Uterus (tissue), 4 donors: ENCODE data around the gene ZEB1. TPM values are rescaled to one million over a fixed set of nuclear protein-coding genes. Genes with fewer than 3 reads are reported as not detected.
"Not testable (repeated sequence)": the region's sequence is repeated elsewhere in the genome, so short reads cannot be mapped to it uniquely, and the experiment has no call there.

Source experiments
- DNase-seq, 2 donors: peaks; one replicate each; pipeline ENCODE4 v3.0.0-alpha.2; 2019 to 2020
- H3K27ac ChIP-seq, 2 donors: fragments of 200-600 bp; sonication (generic); 1 replicate in 1 of 2; 2 replicates in 1 of 2; pipeline ENCODE4 v1.5.1; 2016 to 2018
- H3K27me3 ChIP-seq, 2 donors: fragments of 200-600 bp; sonication (generic); one replicate each; pipeline ENCODE4 v1.5.1; 2018 to 2019; ENCODE audit warnings: control low read depth in 1 of 2
- H3K36me3 ChIP-seq, 2 donors: fragments of 200-600 bp; sonication (generic); one replicate each; pipeline ENCODE4 v1.5.1; 2019; ENCODE audit warnings: control low read depth in 1 of 2
- H3K4me1 ChIP-seq, 2 donors: fragments of 200-600 bp; sonication (generic); one replicate each; pipeline ENCODE4 v1.5.1; 2018 to 2019; ENCODE audit warnings: control low read depth in 1 of 2
- H3K4me3 ChIP-seq, 2 donors: fragments of 200-600 bp; sonication (generic); 1 replicate in 1 of 2; 2 replicates in 1 of 2; pipeline ENCODE4 v1.5.1; 2018 to 2019; ENCODE audit warnings: mild to moderate bottlenecking in 1 of 2
- H3K9me3 ChIP-seq, 2 donors: fragments of 200-600 bp; sonication (generic); one replicate each; pipeline ENCODE4 v1.5.1; 2019; ENCODE audit warnings: control low read depth in 1 of 2
- CTCF ChIP-seq, 4 experiments: fragments of 200-600 bp in 2 of 4; fragments of 450-650 bp in 2 of 4; sonication (generic) in 2 of 4; IDR thresholded peaks; one replicate each; pipeline ENCODE4 v1.5.1; 2016 to 2019; ENCODE audit warnings: antibody characterized with exemption in 4 of 4, mild to moderate bottlenecking in 2 of 4, moderate library complexity in 1 of 4
- POLR2A ChIP-seq, 2 donors: fragments of 450-650 bp; IDR thresholded peaks; one replicate each; pipeline ENCODE4 v1.6.1; 2016; ENCODE audit warnings: antibody characterized with exemption in 2 of 2, mild to moderate bottlenecking in 1 of 2, moderate library complexity in 1 of 2
- intact Hi-C: fragments of 100-400 bp; cut with DNase I; formaldehyde crosslinking; loops from one replicate; pipeline ENCODE4 v1.15.1; 2023; ENCODE audit warnings: low total_unique reads
- total RNA-seq, 4 donors: library from RNA; depleted of rRNA in 3 of 4; stranded (reverse); fragments of >200 nt in 3 of 4; gene quantifications; one replicate each; pipeline versions ENCODE4 v1.1.0 to v1.2.4, GENCODE V29; 2014 to 2023
- donor health status: DM: yes; HTN: yes; CAD: no.

Gene ZEB1
- total RNA-seq, 4 donors from 2014 or later: 97.6 to 229 (median 210) TPM

DNA sequence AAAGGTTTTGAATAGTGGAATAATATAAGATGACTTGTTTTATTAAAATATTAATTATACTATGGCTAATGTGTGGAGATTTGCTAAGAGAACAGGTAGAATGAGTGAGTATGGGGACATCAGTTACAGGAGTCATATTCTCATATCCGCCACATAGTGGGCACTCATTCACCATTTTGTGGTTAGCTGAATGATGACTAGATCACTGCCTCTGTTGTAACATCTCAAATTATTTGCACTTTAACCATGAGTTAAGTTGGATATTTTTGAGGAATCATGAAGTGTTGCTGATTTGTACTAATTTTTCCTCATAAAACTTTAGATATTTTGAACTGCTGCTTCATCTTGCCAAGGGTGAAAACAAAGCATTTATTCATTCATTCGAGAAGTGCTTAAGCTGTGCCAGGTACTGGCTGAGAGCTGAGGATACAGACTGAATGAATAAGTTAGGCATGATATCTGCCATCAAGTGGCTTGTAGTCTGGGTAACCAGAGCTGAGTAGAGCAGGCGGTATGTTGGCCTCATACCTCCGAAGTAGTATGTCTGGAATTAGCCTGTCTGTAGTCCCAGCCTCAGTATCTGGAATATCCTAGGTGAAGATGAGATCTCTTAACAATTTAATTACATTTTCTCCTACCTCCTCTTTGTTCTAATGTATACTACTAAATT lies 100.5 kb downstream of the ZEB1 start:
- DNase-seq: no peak
- Histone ChIP-seq H3K4me3 (no peak overlapping the region), H3K4me1 (peaks cover 6 to 9% of the 10 kb centered on the region in 2 donors), H3K27me3 (no peaks in the 10 kb centered on the region), H3K36me3 (no peaks in the 10 kb centered on the region), H3K27ac (no peak overlapping the region), H3K9me3 (no peaks in the 10 kb centered on the region)
- intact Hi-C loops: no loop called here
- TF ChIP-seq CTCF (IDR thresholded peaks at IDR 0.05): no peak
- TF ChIP-seq POLR2A (IDR thresholded peaks at IDR 0.05): no peak

- Histone ChIP-seq H3K4me1 (peaks cover 6 to 9% of the 10 kb centered on the region in 2 donors), H3K27me3 (no peaks in the 10 kb centered on the region), H3K9me3 (no peaks in the 10 kb centered on the region), H3K4me3 (no peak overlapping the region), H3K27ac (no peak overlapping the region), H3K36me3 (no peaks in the 10 kb centered on the region)
- DNase-seq: no peak
- no peak for TF ChIP-seq POLR2A (IDR thresholded peaks at IDR 0.05)
- no peak for TF ChIP-seq CTCF (IDR thresholded peaks at IDR 0.05)
- intact Hi-C loops: no loop called here
Observed at GRCh38 chr10:31421322-31421721, 102.3 kb downstream of the ZEB1 start.

DNA sequence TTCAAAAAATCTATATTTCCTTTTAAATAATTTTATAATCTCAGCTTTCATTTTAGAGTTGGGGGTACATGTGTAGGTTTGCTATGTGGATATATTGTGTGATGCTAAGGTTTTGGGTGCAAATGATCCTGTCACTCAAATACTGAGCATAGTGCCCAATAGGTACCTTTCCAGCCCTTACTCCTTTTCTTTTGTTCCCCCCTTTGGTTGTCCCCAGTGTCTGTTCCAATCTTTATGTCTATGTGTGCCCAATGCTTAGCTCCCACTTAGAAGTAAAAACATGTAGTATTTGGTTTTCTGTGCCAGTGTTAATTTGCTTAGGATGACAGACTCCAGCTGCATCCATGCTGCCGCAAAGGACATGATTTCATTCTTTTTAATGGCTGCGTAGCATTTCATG lies 103.6 kb downstream of the ZEB1 start:
- intact Hi-C loops: no loop called here
- H3K4me3 ChIP-seq: no peak overlapping the region
- no peaks in the 10 kb centered on the region for H3K36me3 ChIP-seq
- no peaks in the 10 kb centered on the region for H3K9me3 ChIP-seq
- H3K27ac ChIP-seq: no peak overlapping the region
- H3K4me1 ChIP-seq: peaks cover 6 to 9% of the 10 kb centered on the region in 2 donors
- DNase-seq: no peak
- TF ChIP-seq POLR2A (IDR thresholded peaks at IDR 0.05) (no peak), CTCF (IDR thresholded peaks at IDR 0.05) (no peak)
- H3K27me3 ChIP-seq: no peaks in the 10 kb centered on the region

- Histone ChIP-seq H3K4me3 (no peak overlapping the region), H3K27ac (peak overlapping the region in 1 of 2 donors; percentile 74), H3K4me1 (peaks cover 6 to 9% of the 10 kb centered on the region in 2 donors), H3K36me3 (no peaks in the 10 kb centered on the region), H3K9me3 (no peaks in the 10 kb centered on the region), H3K27me3 (no peaks in the 10 kb centered on the region)
- intact Hi-C loops: no loop called here
- DNase-seq: no peak
- no peak for TF ChIP-seq POLR2A (IDR thresholded peaks at IDR 0.05)
- no peak for TF ChIP-seq CTCF (IDR thresholded peaks at IDR 0.05)
Observed at GRCh38 chr10:31424473-31424872, 105.5 kb downstream of the ZEB1 start.

DNA sequence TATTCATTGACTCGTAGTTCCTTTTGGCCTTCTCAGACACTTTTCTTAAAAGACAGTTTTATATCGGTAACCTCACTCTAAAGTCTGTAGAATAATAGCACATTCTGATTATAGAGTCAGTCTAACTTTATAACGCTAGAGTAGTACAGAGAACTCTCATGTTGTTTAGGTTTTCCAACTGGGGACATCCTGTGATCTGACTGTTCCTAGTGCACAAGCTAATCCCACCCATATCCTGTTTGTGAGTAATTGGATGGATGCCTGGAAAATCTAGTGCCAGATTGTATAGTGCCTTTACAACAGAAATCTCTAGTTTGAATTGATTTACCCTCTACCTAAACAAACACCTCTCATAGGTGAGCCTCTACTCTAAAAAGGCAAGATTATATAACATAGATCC lies 107.4 kb downstream of the ZEB1 start:
- Histone ChIP-seq H3K9me3 (no peaks in the 10 kb centered on the region), H3K27me3 (no peaks in the 10 kb centered on the region), H3K27ac (peak overlapping the region in 1 of 2 donors; percentile 74), H3K4me3 (no peak overlapping the region), H3K36me3 (no peaks in the 10 kb centered on the region), H3K4me1 (peaks cover 2 to 6% of the 10 kb centered on the region in 2 donors)
- DNase-seq: peak in 1 of 2 donors; percentile 22
- no peak for TF ChIP-seq CTCF (IDR thresholded peaks at IDR 0.05)
- intact Hi-C loops: no loop called here

DNA sequence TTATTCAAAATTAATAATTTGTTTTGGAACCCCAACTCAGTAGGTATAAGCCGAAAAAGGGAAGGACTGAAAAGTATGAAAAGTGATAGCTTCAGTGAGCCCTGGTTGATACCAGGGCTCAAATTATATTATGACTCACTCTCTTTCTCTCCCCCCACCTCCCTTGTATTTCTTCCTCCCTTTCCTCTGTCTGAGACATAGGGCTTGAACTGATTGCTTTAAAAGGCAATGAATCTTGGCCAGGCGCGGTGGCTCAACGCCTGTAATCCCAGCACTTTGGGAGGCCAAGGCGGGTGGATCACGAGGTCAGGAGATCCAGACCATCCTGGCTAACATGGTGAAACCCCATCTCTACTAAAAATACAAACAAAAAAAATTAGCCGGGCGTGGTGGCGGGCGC lies 108.3 kb downstream of the ZEB1 start:
- intact Hi-C loops, H3K36me3 ChIP-seq, DNase-seq, H3K27me3 ChIP-seq, H3K4me1 ChIP-seq, H3K9me3 ChIP-seq, H3K4me3 ChIP-seq: not testable (repeated sequence)
- H3K27ac ChIP-seq: peak overlapping the region in 1 of 2 donors; percentile 74

DNA sequence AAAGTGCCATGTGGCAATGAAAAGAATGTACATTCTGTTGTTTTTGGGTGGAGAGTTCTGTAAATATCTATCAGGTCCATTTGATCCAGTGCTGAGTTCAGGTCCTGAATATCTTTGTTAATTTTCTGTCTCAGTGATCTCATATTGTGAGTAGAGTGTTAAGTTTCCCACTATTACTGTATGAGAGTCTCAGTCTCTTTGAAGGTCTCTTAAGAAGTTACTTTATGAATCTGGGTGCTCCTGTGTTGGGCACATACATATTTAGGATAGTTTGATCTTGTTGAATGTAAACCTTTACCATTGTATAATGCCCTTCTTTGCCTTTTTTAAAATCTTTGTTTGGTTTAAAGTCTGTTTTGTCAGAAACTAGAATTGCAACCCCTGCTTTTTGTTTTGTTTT lies 109.5 kb downstream of the ZEB1 start:
- H3K27ac ChIP-seq, intact Hi-C loops, H3K27me3 ChIP-seq, DNase-seq, H3K4me3 ChIP-seq, H3K36me3 ChIP-seq, H3K9me3 ChIP-seq, H3K4me1 ChIP-seq: not testable (repeated sequence)
